ENCODE results near the gene FSTL3. TPM values are rescaled to one million over a fixed set of nuclear protein-coding genes. Genes with fewer than 3 reads are reported as not detected.

Gene FSTL3
- total and polyA plus RNA-seq, 2 of the 13 experiments (the other 11 are each of a cell fraction or from before 2014, with no cell fraction given): 13.5 to 15.6 TPM

DNA sequence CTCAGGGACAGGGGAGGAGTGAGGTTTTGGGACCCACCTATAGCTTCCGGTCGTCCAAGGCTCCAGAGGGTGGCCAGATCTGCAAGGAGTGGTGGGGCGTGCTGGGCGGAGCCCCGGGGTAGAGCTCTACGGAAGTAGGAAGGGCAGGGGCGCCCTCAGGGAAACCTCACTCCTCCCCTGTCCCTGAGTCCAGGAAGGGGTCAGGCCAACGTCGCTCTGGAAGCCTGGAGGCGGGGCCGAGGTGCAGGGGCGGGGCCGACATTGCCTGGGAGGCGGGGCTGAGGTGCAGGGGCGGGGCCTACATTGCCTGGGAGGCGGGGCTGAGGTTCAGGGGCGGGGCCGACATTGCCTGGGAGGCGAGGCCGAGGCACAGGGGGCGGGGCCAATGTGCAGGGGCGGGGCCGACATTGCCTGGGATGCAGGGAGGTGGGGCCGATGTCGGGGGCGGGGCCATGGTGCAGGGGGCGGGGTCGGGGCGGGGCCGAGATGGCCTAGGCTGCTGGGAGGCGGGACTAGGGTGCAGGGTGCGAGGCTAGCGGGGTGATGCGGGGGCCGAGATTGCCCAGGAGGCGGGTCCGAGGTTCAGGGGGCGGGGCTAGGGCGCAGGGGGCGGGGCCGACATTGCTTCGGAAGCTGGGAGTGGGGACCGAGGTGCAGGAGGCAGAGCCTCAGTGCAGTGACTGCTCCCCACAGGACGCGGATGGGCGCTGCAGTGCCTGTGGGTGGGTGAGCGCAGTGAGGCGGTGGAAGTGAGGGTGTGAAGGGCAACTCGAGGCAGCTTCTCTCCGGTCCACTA is 27.7 kb downstream of the FSTL3 start (continued):
- TF ChIP-seq JUN (CRISPR knock-in tag; IDR thresholded peaks at IDR 0.05) (no peak), NFIC (IDR thresholded peaks at IDR 0.05; ENCODE audit: low read length) (no peak), SMAD1 (CRISPR knock-in tag; IDR thresholded peaks at IDR 0.05; ENCODE audit: borderline replicate concordance, low read depth) (no peak), TIGD3 (CRISPR knock-in tag; IDR thresholded peaks at IDR 0.05; ENCODE audit: borderline replicate concordance) (no peak), U2AF1 (optimal IDR thresholded peaks at IDR 0.05; ENCODE audit: low read depth, low read length) (no peak), SIX1 (CRISPR knock-in tag; IDR thresholded peaks at IDR 0.05; ENCODE audit: borderline replicate concordance) (no peak), FLYWCH1 (CRISPR knock-in tag; IDR thresholded peaks at IDR 0.05) (no peak), PCBP1 (IDR thresholded peaks at IDR 0.05; ENCODE audit: borderline replicate concordance, low read depth, low read length) (no peak), ZNF230 (CRISPR knock-in tag; IDR thresholded peaks at IDR 0.05) (peak; percentile 52; the same call in 1 of the 2 replicates)
- TF ChIP-seq, protein P1, sequence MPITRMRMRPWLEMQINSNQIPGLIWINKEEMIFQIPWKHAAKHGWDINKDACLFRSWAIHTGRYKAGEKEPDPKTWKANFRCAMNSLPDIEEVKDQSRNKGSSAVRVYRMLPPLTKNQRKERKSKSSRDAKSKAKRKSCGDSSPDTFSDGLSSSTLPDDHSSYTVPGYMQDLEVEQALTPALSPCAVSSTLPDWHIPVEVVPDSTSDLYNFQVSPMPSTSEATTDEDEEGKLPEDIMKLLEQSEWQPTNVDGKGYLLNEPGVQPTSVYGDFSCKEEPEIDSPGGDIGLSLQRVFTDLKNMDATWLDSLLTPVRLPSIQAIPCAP (CRISPR knock-in tag; IDR thresholded peaks at IDR 0.05; ENCODE audit: low read depth): no peak
- TF ChIP-seq, protein P2, sequence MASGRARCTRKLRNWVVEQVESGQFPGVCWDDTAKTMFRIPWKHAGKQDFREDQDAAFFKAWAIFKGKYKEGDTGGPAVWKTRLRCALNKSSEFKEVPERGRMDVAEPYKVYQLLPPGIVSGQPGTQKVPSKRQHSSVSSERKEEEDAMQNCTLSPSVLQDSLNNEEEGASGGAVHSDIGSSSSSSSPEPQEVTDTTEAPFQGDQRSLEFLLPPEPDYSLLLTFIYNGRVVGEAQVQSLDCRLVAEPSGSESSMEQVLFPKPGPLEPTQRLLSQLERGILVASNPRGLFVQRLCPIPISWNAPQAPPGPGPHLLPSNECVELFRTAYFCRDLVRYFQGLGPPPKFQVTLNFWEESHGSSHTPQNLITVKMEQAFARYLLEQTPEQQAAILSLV (CRISPR knock-in tag; IDR thresholded peaks at IDR 0.05; ENCODE audit: borderline replicate concordance): no peak

Data from HepG2 (cell line).